Chondrocyte (in vitro differentiated cells): ENCODE data around the gene ARHGAP26. TPM values are rescaled to one million over a fixed set of nuclear protein-coding genes. Genes with fewer than 3 reads are reported as not detected.

Experiments used
- DNase-seq: peaks from one replicate; pipeline ENCODE4 v3.0.0; 2021; ENCODE audit warnings: mixed read lengths, low spot score
- H3K27ac Mint-ChIP-seq: one replicate; pipeline ENCODE4 v1.8.0; 2021; ENCODE audit warnings: mild to moderate bottlenecking, moderate library complexity, mixed read lengths; ENCODE audit not compliant: unreplicated experiment
- H3K27me3 Mint-ChIP-seq: 2 replicates; pipeline ENCODE4 v1.8.0; 2021; ENCODE audit warnings: low read depth, mixed read lengths
- H3K36me3 Mint-ChIP-seq: 2 replicates; pipeline ENCODE4 v1.8.0; 2021; ENCODE audit warnings: low read depth, mixed read lengths
- H3K4me1 Mint-ChIP-seq: 2 replicates; pipeline ENCODE4 v1.8.0; 2021; ENCODE audit warnings: low read depth, mild to moderate bottlenecking, mixed read lengths
- H3K4me3 Mint-ChIP-seq: one replicate; pipeline ENCODE4 v1.8.0; 2021; ENCODE audit warnings: mild to moderate bottlenecking, moderate library complexity, mixed read lengths; ENCODE audit not compliant: unreplicated experiment
- H3K9me3 Mint-ChIP-seq: 2 replicates; pipeline ENCODE4 v1.8.0; 2021; ENCODE audit warnings: low read depth, mixed read lengths
- CTCF ChIP-seq: fragments of 200-600 bp; sonication (generic); IDR thresholded peaks from 2 replicates; pipeline ENCODE4 v1.5.0; 2021; ENCODE audit warnings: antibody characterized with exemption, mild to moderate bottlenecking, moderate library complexity
- total RNA-seq: library from RNA; stranded (reverse); gene quantifications from 3 replicates; pipeline ENCODE4 v1.2.1, GENCODE V29; 2021

The ARHGAP26 gene
- total RNA-seq, 1 donor from 2014 or later: 16.4 TPM

- Mint-ChIP-seq H3K27me3 (no peaks in the 10 kb centered on the region), H3K4me3 (no peak overlapping the region), H3K36me3 (peaks cover 13% of the 10 kb centered on the region), H3K27ac (no peak overlapping the region), H3K4me1 (no peaks in the 10 kb centered on the region), H3K9me3 (no peaks in the 10 kb centered on the region)
- DNase-seq: no peak
- peak; percentile 21 for TF ChIP-seq CTCF
These were observed 143.7 kb downstream of the ARHGAP26 start for GRCh38 chr5:142913728-142914338.

GRCh38 chr5:142915038-142915437 is 144.9 kb downstream of the ARHGAP26 start:
- H3K4me3 Mint-ChIP-seq: no peak overlapping the region
- H3K9me3 Mint-ChIP-seq: no peaks in the 10 kb centered on the region
- no peak for DNase-seq
- no peaks in the 10 kb centered on the region for H3K4me1 Mint-ChIP-seq
- H3K27me3 Mint-ChIP-seq: no peaks in the 10 kb centered on the region
- H3K36me3 Mint-ChIP-seq: peaks cover 13% of the 10 kb centered on the region
- no peak overlapping the region for H3K27ac Mint-ChIP-seq
- TF ChIP-seq CTCF: no peak

GRCh38 chr5:142915813-142916424 is 145.7 kb downstream of the ARHGAP26 start:
- Mint-ChIP-seq H3K36me3 (peaks cover 13% of the 10 kb centered on the region), H3K9me3 (no peaks in the 10 kb centered on the region), H3K4me3 (no peak overlapping the region), H3K4me1 (no peaks in the 10 kb centered on the region), H3K27ac (no peak overlapping the region), H3K27me3 (no peaks in the 10 kb centered on the region)
- no peak for DNase-seq
- peak; percentile 74 for TF ChIP-seq CTCF

- no peaks in the 10 kb centered on the region for H3K9me3 Mint-ChIP-seq
- no peak overlapping the region for H3K27ac Mint-ChIP-seq
- no peak for DNase-seq
- no peaks in the 10 kb centered on the region for H3K27me3 Mint-ChIP-seq
- peaks cover 2% of the 10 kb centered on the region for H3K36me3 Mint-ChIP-seq
- peaks cover 9% of the 10 kb centered on the region for H3K4me1 Mint-ChIP-seq
- TF ChIP-seq CTCF: no peak
- no peak overlapping the region for H3K4me3 Mint-ChIP-seq
These were observed 148.9 kb downstream of the ARHGAP26 start for GRCh38 chr5:142918959-142919635.

- H3K4me3 Mint-ChIP-seq: no peak overlapping the region
- no peak overlapping the region for H3K27ac Mint-ChIP-seq
- DNase-seq: no peak
- H3K27me3 Mint-ChIP-seq: no peaks in the 10 kb centered on the region
- peaks cover 14% of the 10 kb centered on the region for H3K4me1 Mint-ChIP-seq
- TF ChIP-seq CTCF: no peak
- H3K9me3 Mint-ChIP-seq: no peaks in the 10 kb centered on the region
- H3K36me3 Mint-ChIP-seq: peaks cover 2% of the 10 kb centered on the region
These were observed 150.9 kb downstream of the ARHGAP26 start for GRCh38 chr5:142920849-142921612.
